OCI-LY1 (cell line): ENCODE measurements around the gene ANKUB1.

Experiments used
- H2AFZ ChIP-seq: fragments of 200-600 bp; sonication (generic), shearing (Covaris generic); 2 replicates; pipeline ENCODE4 v1.6.0; 2014; ENCODE audit warnings: antibody characterized with exemption, mild to moderate bottlenecking, low read length
- H3F3A ChIP-seq: fragments of 200-600 bp; sonication (generic), shearing (Covaris generic); 2 replicates; pipeline ENCODE4 v1.6.0; 2014; ENCODE audit warnings: mild to moderate bottlenecking, antibody characterized with exemption, low read length, moderate library complexity; ENCODE audit not compliant: insufficient read depth
- H3K27ac ChIP-seq: fragments of 200-600 bp; sonication (generic); 2 replicates; pipeline ENCODE4 v1.5.1; 2014; ENCODE audit warnings: low read length, mixed run types, mild to moderate bottlenecking, low read depth; ENCODE audit not compliant: poor library complexity, severe bottlenecking
- H3K27me3 ChIP-seq: fragments of 200-600 bp; sonication (generic); 2 replicates; pipeline ENCODE4 v1.6.0; 2014; ENCODE audit warnings: antibody characterized with exemption, mild to moderate bottlenecking, low read length, moderate library complexity; ENCODE audit not compliant: insufficient read depth
- H3K36me3 ChIP-seq: fragments of 200-600 bp; sonication (generic); 2 replicates; pipeline ENCODE4 v1.6.1; 2014; ENCODE audit warnings: mild to moderate bottlenecking, antibody characterized with exemption, low read length, moderate library complexity, mixed read lengths; ENCODE audit not compliant: insufficient read depth
- H3K4me1 ChIP-seq: fragments of 200-600 bp; sonication (generic); 2 replicates; pipeline ENCODE4 v1.5.1; 2014; ENCODE audit warnings: mild to moderate bottlenecking, low read length, moderate library complexity; ENCODE audit not compliant: insufficient read depth, severe bottlenecking
- H3K4me2 ChIP-seq: fragments of 200-600 bp; sonication (generic), shearing (Covaris generic); 2 replicates; pipeline ENCODE4 v1.6.1; 2014; ENCODE audit warnings: low read length
- H3K4me3 ChIP-seq: fragments of 200-600 bp; sonication (generic); 2 replicates; pipeline ENCODE4 v1.5.1; 2014; ENCODE audit warnings: low read length, low read depth, mild to moderate bottlenecking, mixed read lengths; ENCODE audit not compliant: poor library complexity, severe bottlenecking
- H3K79me2 ChIP-seq: fragments of 200-600 bp; shearing (Covaris generic); 2 replicates; pipeline ENCODE4 v1.6.1; 2016; ENCODE audit warnings: mixed run types, low read length, mixed read lengths; ENCODE audit not compliant: insufficient read depth
- H3K9ac ChIP-seq: fragments of 200-600 bp; sonication (generic), shearing (Covaris generic); 2 replicates; pipeline ENCODE4 v1.6.1; 2014; ENCODE audit warnings: mild to moderate bottlenecking, low read length, mixed read lengths
- H3K9me2 ChIP-seq: fragments of 200-600 bp; sonication (generic), shearing (Covaris generic); 2 replicates; pipeline ENCODE4 v1.6.1; 2014; ENCODE audit warnings: low read depth, mild to moderate bottlenecking, low read length, mixed read lengths
- H3K9me3 ChIP-seq: fragments of 200-600 bp; shearing (Covaris generic); 2 replicates; pipeline ENCODE4 v1.6.1; 2014; ENCODE audit warnings: low read length, mixed read lengths
- H4K20me1 ChIP-seq: fragments of 200-600 bp; sonication (generic), shearing (Covaris generic); 2 replicates; pipeline ENCODE4 v1.6.0; 2016; ENCODE audit warnings: mild to moderate bottlenecking, low read length; ENCODE audit not compliant: insufficient read depth
- CTCF ChIP-seq: fragments of 200-600 bp; sonication (generic), shearing (Covaris generic); IDR thresholded peaks from 2 replicates; pipeline ENCODE4 v1.5.1; 2017; ENCODE audit warnings: mild to moderate bottlenecking, antibody characterized with exemption, low read length, moderate library complexity, mixed read lengths
- EZH2 ChIP-seq: fragments of 200-600 bp; sonication (generic), shearing (Covaris generic); IDR thresholded peaks from 2 replicates; pipeline ENCODE4 v1.8.0; 2017; ENCODE audit warnings: borderline replicate concordance, mixed run types, mild to moderate bottlenecking, antibody characterized with exemption, low read length, moderate library complexity, mixed read lengths

ANKUB1 gene

DNA sequence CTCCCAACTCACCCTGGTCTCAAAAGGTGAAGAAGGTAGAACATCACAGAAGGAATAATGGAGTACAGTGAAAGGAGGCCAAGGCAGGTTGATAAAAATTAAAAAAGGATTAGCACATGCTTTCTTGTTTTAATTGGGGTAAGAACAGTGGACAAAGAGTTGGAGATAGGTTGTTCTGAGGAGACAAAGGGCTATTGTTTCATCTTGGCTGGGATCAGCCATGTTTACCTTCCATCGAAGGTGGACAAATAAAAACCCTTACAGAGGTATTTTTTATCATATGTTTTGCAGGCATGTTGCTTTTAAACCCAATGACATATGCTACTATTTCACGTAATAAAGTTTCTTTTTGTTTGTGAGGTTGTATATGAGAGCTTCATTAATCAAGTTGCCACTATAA lies 53.0 kb downstream of the ANKUB1 start:
- Histone ChIP-seq H3K4me3 (no peak overlapping the region), H3K4me2 (no peak overlapping the region), H3K9me3 (no peaks in the 10 kb centered on the region), H3K27ac (no peak overlapping the region), H2AFZ (no peak overlapping the region), H3K79me2 (no peaks in the 10 kb centered on the region), H3K9ac (no peak overlapping the region), H4K20me1 (no peaks in the 10 kb centered on the region), H3K9me2 (no peaks in the 10 kb centered on the region), H3K27me3 (no peaks in the 10 kb centered on the region), H3K4me1 (no peaks in the 10 kb centered on the region), H3K36me3 (peaks cover 45% of the 10 kb centered on the region; the same call in 1 of the 2 replicates), H3F3A (no peaks in the 10 kb centered on the region)
- TF ChIP-seq CTCF, result no peak
- TF ChIP-seq EZH2, result no peak

DNA sequence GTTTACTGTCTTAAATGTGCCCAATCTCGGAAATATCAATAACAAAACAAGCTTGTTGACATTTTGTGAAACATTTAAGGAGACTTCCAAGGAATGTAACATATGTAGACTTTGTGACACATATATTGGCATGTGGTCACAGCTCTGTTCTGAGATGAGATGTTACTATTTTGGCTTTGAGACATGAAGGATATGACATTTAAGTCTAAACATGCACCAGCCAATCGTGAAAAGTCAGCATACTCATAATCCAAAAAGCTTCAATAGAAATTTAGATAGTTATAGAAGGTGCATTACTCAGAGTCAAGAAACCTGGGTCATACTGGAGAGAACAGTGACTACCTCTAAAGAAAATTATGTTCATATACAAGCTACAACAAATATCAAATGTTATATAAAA lies 53.5 kb downstream of the ANKUB1 start:
- Histone ChIP-seq H3K79me2 (no peaks in the 10 kb centered on the region), H3K27me3 (no peaks in the 10 kb centered on the region), H3K36me3 (peaks cover 39% of the 10 kb centered on the region; the same call in 1 of the 2 replicates), H3K27ac (no peak overlapping the region), H3K4me3 (no peak overlapping the region), H3F3A (no peaks in the 10 kb centered on the region), H3K9me2 (no peaks in the 10 kb centered on the region), H3K4me1 (no peaks in the 10 kb centered on the region), H2AFZ (no peak overlapping the region), H4K20me1 (no peaks in the 10 kb centered on the region), H3K9ac (no peak overlapping the region), H3K4me2 (no peak overlapping the region), H3K9me3 (no peaks in the 10 kb centered on the region)
- TF ChIP-seq CTCF (no peak), EZH2 (no peak)

DNA sequence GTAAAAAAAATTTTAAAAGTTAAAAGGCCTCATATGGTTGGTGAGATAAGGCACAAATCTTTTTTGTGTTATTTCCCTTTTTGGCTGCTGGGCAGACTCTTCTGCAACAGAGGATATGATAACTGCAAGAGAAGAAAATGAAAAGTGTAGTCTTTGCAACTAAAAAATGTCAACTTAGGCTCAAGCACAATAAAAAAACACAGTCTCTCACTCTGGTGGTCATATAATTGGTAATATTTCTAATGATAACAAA lies 55.5 kb downstream of the ANKUB1 start:
- no peak for TF ChIP-seq CTCF
- Histone ChIP-seq H3K9ac (no peak overlapping the region), H3K27ac (no peak overlapping the region), H3K27me3 (no peaks in the 10 kb centered on the region), H3F3A (no peaks in the 10 kb centered on the region), H2AFZ (no peak overlapping the region), H3K4me3 (no peak overlapping the region), H3K4me2 (no peak overlapping the region), H3K9me3 (no peaks in the 10 kb centered on the region), H4K20me1 (no peaks in the 10 kb centered on the region), H3K36me3 (peaks cover 26% of the 10 kb centered on the region; the same call in 1 of the 2 replicates), H3K79me2 (no peaks in the 10 kb centered on the region), H3K4me1 (no peaks in the 10 kb centered on the region), H3K9me2 (no peaks in the 10 kb centered on the region)
